CD4-positive, alpha-beta T cell treated with Interferon alpha-2 for 1 hour (primary cell): Measurements from ENCODE around the gene SEMA3G.
A peak's percentile ranks its signal among the peaks of the same experiment; 100 is the strongest.

Experiments
- DNase-seq, 2 donors: peaks; one replicate each; pipeline ENCODE4 v3.0.0-alpha.2; 2020 to 2022

The SEMA3G gene

DNA sequence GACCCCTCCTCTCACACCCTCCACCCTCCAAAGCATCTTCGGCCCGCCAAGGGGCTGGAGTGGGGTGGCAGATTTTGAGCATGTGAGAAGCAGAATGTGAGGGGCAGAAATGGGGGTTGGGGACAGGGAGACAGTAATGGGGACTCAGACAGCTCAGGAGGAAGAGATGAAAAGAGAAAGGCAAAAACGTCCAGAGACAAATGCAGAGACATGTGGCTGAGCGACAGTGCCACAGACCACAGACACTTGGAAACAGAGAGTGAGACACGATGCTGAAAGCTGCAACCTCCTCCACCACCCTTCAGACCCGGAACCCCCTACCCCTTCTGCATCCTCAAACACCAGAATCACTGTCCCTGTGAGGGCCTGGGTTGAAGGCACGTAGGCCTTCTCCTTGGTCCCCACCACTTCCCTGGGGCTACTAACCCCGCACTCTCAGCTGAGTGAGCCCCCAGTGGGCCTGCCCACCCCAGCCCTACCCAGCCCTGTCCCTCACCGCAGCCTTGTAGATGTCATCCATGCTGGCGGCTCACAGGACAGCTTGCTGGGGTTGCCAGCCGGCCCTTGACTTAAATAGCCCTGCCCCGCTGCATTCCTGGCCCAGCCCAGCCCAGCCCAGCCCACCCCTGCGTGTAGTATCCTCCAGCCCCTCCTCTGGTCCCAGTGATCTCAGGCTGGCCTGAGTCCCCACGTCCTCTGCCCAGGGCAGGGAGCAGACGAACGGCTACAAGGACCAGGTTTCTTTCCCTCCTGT, 8.8 kb upstream of the SEMA3G start, which contains the start of gene TNNC1:
TNNC1 (minus strand) TSS at position 546 of the 754 bp plus-strand sequence; CDS start at position 520, 26 bp downstream.
- DNase-seq: no peak

DNA sequence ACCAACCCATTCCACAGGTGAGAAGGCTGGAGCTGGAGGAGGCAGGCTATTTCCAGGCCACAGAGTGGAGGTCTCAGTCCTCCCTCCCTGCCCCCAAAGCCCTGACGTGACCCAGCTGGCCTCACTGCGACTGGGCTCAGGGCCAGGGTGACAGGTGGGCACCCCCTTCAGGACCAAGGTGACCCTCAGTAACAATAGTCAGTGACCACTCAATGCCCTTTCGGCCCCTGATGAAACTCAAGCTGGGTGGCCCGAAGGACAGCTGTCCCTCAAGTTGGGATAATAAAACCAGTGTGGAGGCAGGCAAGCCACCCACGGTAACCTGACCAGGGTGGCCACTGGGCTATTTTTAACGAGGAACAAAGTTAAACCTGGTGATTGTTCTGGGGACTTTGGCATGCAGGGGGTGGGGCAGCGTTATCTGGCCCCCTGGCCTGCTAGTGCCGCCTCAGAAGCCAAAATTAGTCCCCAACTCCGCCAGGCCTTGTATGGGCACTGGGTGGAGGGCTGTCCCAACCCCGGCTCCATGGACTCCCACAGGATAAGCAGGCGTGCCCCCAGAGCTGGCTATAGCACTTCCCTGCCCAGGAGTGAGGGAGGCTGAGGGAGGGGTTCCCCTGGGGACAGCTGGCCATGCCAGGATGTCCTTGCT, 7.8 kb upstream of the SEMA3G start:
- DNase-seq: no peak

DNA sequence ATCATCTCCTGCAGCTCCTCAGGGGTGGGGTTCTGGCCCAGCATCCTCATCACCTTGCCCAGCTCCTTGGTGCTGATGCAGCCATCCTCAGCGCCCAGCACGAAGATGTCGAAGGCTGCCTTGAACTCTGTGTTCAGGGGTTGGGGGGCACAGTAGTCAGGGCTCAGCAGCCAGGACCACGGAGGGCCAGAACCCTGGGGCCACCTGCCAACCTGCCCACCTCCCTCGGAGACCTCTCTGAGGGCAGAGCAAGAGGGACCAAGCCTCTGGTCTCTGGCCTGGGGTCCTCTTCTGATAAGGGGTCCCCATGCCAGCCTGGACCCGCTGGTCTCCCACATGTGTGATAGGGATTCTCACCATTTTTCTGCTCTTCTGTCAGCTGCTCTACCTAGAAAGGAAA, 7.2 kb upstream of the SEMA3G start:
- DNase-seq: no peak

DNA sequence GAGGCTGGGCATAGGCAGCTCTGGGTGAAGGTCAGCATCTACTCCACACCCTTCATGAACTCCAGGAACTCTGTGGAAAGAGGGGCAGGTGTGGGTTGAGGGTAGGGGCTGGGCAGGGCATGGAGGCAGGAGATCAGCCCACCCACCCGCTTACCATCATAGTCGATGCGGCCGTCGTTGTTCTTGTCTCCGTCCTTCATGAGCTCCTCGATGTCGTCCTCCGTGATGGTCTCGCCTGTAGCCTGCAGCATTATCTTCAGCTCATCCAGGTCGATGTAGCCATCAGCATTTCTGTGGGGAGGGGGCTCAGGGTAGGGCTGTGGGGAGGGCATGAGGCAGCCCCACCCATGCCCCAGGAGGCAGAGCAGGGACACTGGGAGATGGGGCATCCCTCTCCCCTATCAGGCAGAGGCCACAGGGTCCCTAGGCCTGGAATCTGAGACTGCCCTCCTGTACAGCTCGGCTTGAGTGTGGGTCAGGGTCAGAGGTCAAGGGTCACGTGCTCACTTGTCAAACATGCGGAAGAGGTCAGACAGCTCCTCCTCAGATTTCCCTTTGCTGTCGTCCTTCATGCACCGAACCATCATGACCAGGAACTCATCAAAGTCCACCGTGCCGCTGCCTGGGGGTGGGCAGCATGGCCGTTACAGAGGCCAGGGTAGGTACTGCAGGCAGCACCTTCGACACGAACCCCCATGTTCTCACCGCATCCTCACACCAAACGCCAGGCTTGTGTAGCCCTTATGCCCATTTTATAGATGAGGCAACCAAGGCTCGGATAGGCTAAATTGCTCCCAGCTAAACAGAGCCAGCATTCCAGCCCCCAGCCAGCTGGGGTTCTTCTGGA, 6.6 kb upstream of the SEMA3G start:
- DNase-seq: no peak

DNA sequence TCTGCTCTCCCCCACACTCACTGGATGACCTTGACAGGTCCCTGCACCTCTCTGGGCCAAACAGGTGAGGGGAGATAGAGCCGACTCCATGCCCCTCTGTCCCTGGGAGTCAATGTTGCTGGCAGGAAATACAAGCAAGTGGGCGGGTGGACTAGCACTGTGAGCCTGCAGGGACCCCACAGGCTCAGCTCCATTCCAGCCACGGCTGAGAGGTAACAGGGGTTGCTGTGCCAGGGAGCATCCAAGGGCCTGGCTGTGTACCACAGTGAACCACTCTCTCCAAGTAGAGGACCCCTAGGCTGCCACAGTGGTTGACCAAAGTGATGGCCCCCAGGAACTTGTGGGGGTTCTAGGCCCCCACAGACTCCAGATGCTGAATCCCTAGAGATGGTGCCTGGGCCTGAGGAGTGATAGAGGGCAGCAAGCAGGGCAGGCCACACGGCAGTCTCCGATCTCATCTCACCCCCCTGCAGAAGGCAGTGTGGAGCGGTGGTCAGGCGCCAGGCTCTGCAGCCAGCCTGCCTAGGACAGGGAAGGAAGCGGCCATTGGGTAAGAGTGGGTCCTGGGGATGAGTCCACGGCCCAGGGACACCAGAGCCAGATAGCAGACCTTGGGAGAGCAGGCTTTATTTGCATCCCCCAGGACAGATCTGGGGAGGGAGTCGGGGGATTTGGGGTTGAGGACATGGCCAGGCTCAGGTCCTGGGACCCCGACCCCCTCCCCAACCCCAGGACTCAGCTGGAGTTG, 5.8 kb upstream of the SEMA3G start:
- DNase-seq: no peak

DNA sequence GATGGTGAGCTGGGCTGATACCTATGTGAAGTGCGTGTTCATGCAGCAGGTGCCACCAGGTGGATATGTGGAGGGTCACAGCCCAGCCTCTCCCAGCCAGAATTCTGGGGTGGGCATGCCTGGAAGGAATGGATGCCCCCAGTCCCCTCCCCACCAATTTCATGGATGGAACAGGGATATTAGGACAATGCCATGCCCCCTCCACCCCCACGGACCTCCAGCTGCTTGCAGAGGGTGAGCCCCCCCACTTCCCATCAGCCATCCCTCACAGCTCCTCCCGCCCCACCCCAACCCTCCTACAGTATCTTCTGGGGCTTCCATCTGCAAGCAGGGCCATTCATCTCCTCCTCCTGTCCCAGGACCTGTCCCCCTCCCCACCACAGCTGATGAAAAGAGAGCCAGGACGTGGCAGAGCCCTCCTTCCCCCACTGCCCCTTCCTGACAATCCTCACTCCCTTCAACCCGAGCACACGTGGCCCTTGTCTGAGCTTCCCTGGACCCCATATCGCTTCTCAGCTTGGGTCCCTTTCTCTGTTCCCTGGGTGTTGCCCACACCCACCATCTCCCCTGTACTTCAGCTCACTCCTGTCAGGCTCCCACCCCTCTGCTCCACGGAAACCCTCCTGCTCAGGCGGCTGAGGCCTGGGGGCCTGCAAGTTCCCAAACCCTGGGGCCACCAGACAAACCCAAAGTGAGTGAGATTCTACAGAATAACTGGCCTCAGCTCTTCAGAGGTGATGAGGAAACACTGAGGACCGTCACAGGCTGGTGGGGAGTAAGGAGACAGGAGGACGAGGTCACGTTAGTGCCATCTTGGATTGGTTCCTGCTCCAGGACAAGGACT, 2.8 kb upstream of the SEMA3G start:
- no peak for DNase-seq

DNA sequence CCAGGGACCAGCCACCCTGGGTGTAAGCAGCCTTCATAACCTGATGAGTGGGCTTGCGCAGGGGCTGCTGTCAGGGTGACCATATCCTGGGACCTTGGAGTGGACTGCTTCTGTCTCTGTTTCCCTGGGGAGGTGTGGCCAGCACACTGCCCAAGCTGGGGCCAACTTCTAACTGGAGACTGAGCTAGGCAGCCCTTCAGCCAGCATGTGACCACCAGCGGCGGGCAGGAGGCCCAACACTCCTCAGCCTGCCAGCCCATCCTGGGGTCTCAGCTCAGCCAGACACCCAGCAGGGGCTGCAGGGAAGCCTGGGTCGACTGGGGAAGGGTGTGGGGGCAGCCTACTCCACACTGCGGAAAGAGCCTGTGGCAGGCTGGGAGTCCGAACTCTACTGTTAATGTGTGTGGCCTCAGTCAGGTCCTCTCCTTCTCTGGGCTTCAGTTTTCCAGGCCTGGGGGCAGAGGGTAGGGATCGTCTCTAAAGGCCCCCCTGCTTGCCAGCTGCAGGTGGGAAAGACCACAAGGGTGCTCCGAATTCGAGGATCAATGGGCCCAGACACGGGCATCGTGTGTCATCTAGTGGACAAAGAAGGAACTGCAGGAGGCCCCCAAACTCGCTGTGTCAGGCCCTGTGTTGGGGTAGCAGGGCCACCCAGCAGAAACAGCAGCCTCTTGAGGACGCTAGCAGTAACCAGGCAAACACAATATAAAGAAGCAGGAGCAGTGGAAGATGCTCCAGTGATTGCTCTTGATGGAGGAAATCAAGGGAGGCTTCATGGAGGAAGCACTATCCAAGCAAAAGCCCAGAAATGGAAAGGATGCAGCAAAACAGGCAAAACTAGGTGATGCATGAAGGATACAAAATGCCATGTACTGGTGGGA, 2.0 kb upstream of the SEMA3G start:
- DNase-seq: peak; percentile 72 to 83

DNA sequence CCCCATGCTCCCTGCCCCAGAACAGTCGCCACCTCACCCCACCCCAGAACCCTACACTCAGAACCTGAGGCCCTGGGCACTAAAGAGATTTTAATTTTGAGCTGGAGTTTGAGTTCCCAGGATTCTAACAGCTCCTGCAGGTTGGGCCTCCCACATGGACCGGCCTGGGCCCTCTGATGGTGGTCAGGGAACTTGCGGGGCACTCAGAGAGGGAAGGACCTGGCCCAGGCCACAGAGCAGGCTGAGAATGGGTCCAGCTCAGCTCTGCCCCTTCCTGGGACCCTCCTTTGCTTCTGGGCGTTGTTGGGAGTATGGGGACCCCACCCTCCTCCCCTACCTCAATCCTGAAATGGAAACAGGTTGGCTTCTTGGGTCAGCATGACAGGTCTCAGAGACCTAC, 1.1 kb upstream of the SEMA3G start:
- no peak for DNase-seq

DNA sequence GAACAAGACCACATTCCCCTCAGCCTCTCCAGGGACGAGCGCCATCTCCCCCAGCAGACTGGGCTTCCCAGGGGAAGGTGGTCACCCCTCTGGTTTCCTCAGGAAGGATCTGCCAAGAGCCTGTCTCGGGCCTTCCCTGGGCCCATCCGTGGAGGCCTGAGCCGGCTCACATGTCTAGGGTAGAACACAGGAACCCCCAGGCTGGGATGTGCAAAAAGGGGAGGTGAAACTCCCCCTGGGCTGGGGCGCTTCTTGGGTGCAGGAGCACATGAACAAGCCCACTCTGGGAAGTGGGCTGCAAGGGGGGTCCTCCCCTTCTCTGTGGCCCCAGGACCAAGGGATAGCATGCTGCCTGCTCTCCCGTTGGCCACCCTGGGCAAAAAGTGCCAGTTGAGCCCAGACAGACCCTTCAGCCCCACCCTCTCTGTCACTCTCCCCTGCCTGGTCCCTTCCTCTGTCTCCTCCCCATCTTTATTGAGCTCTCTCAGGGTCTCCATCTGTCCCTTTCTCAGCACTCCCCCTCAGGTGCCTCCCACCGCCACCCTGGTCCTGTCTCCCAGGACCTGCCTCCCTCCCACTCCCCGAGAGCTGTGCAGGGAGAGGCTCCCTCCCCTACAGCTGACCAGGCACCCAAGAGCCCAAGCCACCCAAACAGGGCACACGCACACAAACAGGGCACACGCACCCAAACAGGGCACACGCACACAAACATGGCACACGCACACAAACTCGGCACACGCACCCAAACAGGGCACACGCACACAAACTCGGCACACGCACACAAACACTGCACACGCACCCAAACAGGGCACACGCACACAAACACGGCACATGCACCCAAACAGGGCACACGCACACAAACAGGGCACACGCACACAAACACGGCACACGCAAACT, 864 bp downstream of the SEMA3G start:
- DNase-seq: no peak

DNA sequence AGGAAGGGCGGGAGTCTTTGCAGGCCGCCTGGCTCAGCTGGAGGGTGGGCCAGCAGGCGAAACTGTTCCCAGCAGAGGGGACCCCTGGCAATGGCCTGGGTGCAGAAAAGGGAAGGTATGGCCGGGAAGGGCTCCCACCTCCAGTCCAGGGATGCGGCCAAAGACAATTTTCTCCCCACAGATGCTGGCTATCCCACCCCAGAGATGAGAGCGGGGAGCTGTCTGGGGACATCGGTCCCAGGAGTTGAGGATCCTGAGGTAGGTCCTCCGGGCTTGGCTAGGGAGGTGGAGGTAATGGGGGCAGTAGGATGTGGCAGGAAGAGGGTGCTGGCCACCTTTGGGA, 1.7 kb downstream of the SEMA3G start:
- no peak for DNase-seq

DNA sequence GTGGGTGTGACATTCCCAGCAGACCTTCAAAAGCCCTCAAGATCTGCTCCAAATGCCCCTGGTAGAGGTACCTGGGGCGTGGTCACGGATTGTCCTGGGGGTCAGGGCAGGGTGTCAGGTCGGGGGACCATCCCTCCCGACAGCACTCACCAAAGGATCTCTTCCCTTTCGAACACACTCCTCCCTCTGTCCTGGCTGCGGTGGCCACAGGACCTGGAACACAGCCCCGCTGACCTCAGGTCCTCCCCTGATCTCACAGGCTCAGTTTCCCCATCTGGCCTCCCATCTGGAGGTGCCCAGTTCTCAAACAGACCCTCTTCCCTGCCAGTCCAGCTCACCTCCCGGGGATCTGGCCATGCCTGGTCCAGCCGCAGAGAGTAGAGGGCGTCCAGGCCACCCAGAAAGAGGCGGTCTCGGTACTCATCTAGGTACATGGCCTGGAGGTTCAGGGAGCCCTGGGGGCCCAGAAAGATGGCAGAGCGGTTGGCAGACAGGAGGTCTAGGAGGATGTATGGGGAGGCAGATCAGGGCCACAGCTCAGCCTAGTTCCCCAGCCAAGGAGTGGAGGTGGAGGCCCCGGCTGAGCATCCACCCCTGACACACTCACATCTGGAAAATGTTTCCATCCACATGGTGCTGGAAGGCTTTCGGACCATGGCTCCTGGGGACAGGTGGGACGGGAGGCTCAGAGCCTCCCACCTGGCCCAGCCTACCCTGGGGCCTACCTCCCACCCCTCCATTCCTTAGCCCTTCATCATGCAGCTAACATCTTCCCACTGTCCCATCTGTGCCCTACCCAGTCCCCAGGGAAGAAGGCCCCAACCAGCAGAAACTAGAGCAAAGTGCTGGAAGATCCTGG, 2.3 kb downstream of the SEMA3G start:
- no peak for DNase-seq

DNA sequence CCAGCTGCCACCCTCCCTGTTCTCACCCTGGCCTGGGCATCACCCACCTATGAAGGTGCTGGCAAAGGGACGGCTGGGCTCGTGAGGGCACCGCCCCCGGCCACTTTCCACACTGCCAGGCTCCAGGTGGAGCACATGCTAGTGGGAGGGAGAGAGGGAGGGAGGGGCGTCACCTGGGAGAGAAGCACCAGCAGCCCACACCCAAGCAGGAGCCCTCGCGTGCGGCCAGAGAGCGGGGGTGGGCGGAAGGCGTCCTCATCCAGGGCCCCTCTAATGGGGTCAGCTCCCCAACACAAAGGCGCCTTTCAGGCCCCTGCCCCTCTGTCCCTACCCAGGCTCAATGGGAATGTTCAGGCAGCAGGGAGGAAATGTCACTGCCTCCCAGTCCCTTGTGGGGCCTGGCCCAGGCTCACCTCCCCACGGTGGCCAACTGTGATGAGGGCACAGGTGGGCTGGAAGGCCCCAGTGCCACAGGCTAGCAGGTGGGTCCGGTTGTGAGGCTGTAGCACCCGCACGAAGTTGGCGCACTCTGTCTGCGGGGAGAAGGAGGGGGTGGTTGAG, 3.1 kb downstream of the SEMA3G start:
- DNase-seq: no peak

DNA sequence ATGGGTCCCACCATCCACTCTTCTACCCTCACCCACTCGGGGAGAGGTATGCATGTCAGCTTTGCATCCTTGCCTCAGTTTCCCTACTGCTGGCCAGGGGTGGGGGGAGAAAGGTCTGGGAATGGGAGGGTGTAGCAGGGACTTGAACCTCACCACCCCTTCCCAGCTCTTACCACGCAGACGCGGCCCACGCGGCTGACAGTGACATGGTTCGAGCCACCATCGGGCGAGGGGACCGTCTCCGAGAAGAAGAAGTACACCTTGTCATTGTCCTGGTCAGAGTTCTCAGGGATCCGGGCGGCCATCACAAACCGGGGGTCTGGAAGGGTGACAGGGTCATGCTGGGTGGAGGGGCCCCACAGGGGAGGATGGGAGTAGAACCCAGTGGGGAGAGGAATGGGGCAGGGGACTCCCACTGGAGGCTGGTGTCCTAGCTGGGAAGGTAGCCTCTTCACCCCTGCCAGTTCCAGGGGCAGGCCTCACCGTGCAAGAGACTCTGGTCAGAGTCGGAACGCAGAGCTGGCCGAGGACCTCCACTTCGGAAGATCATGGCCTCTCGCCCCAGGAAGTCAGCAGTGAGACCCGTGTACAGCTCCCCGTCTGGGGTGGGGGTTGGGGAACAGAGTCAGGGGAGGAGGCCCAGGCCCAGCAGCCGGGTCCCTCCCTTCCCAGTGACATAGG, 3.7 kb downstream of the SEMA3G start:
- no peak for DNase-seq

DNA sequence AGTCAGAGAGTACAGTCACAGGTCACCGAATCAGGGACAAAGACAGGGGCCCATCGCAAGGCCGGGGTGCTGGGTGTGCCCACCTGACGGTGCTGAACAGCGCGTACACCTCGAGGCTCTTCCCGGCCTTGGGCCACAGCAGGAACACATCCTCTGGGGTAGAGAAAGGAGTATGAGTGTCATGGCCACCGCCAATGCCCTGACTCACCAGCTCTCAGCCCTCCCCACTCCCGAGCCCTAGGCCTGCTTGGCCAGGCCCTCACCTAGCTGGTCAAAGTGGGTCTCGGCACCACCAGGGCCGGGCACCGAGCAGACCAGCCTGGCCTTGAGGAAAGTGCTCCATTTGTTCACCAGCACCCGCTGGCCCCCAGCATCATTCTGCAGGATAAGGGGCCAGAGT, 4.2 kb downstream of the SEMA3G start:
- DNase-seq: no peak

DNA sequence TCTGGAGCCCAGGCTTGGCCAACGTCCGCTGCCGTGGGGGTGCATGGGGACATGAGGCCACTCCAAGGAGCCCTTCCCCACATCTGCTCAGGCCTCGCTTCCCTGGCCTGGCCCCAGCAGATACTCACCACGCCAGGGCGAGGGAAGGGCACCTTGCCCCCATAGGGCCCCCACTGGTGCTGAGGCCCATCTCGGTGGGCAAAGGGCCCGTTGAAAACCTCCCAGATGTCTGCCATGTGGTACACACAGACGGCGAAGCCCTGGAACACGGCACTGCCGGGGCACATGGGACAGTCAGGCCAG, 4.7 kb downstream of the SEMA3G start:
- no peak for DNase-seq

DNA sequence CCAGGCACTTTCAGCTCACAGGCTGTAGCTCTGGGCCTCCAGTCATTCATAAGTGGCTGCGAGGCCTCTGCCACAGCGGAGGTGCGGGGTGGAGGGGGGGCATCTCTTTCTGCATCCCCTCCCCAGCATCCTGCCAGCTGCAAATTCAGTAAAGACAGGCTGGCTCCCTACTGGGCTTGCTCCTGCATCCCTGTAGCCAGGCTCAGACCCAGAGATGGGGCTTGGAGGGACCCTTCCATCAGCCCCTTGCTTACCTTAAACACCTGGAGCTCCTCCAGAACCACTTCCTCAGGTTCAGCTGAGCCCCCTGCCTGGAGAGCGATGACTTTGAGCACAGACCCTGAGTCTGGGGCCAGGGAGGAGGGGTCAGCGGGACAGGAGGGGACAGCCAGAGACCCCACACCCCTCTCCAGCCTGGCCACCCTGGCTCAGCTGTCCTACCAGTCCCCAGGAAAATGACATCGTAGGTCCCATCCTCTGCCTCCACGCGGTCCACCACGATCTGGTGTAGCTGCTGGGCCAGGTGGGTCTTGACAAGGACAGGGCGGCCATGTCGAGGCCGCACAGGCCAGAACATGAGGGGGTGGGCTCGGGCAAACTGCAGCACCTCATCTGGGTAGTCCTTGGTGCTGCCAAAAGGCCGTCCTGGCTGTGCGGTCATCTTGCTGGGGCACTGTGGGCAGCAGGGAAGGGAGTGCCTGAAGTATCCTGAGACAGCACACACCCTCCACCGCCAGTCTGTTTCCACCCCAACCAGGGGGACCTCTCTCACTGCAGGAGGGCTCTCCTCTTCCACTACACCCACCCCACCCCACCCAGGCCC, 5.3 kb downstream of the SEMA3G start:
- DNase-seq: no peak
